ENCODE data around the gene C2orf81.

Gene C2orf81

DNA sequence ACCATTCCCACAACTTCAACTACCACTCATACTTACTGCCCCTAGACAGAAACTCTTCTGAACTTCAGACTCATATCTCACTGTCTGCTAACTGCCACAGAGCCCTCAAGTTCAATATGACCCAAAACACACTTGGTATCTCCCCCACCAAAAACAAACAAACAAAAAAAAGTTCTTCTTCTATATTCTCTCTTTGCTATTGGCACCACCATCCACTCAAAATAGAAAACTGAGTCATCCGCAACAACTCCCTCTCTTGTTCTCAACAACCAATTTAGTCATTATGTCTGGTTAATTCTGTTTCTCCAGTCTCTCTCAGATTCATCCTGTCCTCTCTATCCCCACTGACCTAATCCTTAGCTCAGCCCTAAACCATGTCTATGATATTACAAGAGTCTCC is 34.1 kb downstream of the C2orf81 start:
- TF ChIP-seq, protein P1, sequence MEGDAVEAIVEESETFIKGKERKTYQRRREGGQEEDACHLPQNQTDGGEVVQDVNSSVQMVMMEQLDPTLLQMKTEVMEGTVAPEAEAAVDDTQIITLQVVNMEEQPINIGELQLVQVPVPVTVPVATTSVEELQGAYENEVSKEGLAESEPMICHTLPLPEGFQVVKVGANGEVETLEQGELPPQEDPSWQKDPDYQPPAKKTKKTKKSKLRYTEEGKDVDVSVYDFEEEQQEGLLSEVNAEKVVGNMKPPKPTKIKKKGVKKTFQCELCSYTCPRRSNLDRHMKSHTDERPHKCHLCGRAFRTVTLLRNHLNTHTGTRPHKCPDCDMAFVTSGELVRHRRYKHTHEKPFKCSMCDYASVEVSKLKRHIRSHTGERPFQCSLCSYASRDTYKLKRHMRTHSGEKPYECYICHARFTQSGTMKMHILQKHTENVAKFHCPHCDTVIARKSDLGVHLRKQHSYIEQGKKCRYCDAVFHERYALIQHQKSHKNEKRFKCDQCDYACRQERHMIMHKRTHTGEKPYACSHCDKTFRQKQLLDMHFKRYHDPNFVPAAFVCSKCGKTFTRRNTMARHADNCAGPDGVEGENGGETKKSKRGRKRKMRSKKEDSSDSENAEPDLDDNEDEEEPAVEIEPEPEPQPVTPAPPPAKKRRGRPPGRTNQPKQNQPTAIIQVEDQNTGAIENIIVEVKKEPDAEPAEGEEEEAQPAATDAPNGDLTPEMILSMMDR (IDR thresholded peaks at IDR 0.05; ENCODE audit: control insufficient read depth, insufficient read depth, low read depth, low read length, missing control alignments) = no peak
- no peak for DNase-seq (ENCODE audit: low read depth)
- H3K4me3 ChIP-seq (ENCODE audit: control insufficient read depth, low read depth, low read length) = no peak overlapping the region

DNA sequence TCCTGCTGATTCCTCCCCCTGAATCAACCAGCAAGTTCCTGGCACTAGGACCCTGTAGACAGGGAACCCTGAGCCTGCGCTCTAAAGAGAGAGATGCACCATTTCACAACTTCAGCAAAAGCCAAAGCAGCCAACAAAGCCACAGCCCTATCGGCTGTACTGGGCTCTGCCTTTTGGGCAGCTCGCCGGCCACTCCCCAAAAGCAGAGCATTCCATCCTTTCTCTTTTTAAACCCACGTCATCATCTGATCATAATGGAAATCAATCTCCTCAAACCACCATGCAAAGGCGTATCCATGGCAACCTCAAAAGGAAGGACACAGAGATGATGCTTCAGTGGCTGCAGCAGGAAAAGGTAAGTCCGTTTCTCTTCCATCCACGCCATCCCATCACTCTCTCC is 36.0 kb downstream of the C2orf81 start:
- DNase-seq (ENCODE audit: low read depth) = no peak
- H3K4me3 ChIP-seq (ENCODE audit: control insufficient read depth, low read depth, low read length) = no peak overlapping the region
- TF ChIP-seq, protein P1 (IDR thresholded peaks at IDR 0.05; ENCODE audit: control insufficient read depth, insufficient read depth, low read depth, low read length, missing control alignments) = no peak

GRCh38 chr2:74384051-74384450 is 37.4 kb downstream of the C2orf81 start:
- TF ChIP-seq, protein P1 (IDR thresholded peaks at IDR 0.05; ENCODE audit: control insufficient read depth, insufficient read depth, low read depth, low read length, missing control alignments) = no peak
- DNase-seq (ENCODE audit: low read depth) = no peak
- no peak overlapping the region for H3K4me3 ChIP-seq (ENCODE audit: control insufficient read depth, low read depth, low read length)

DNA sequence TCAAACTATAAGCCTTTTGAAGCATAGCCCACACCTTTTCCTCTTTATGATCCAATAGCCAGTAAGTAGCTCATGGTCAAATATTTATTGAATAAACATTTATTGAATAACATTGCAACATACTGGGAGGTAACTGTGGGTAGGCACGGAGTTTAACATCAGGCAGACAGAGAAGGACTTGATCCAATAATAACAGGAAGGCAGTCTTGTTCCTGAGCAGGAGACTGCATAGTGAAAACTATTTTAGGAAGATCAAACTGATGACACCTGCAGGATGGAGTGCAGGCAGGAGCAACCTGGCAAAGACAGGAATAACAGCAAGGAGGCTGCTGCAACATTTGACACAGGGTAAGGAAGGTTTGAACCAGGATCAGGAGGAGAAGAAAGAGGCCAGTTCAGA is 38.2 kb downstream of the C2orf81 start:
- TF ChIP-seq, protein P1 (IDR thresholded peaks at IDR 0.05; ENCODE audit: control insufficient read depth, insufficient read depth, low read depth, low read length, missing control alignments) = no peak
- DNase-seq (ENCODE audit: low read depth) = peak; percentile 27
- no peak overlapping the region for H3K4me3 ChIP-seq (ENCODE audit: control insufficient read depth, low read depth, low read length)

DNA sequence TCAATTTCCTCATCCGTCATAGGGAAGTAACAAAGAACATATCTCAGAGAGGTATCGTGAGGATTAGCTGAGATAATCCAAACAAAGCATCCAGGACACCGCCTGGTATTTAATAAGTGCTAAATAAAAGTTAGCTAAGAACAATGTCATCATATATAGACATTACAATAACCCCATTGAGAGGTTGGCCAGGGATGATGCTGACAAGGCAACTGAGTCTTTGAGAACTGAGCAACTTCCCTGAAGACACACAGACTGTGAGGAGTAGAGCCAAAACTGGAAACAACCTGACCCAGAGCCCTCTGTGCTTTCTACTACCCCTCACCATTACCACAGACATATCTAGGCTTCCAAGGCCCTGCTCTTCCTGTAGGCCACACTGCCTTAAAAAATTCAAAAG is 39.7 kb downstream of the C2orf81 start:
- TF ChIP-seq, protein P1 (IDR thresholded peaks at IDR 0.05; ENCODE audit: control insufficient read depth, insufficient read depth, low read depth, low read length, missing control alignments) = no peak
- H3K4me3 ChIP-seq (ENCODE audit: control insufficient read depth, low read depth, low read length) = no peak overlapping the region
- no peak for DNase-seq (ENCODE audit: low read depth)

- TF ChIP-seq, protein P1 (IDR thresholded peaks at IDR 0.05; ENCODE audit: control insufficient read depth, insufficient read depth, low read depth, low read length, missing control alignments) = no peak
- peak; percentile 14 for DNase-seq (ENCODE audit: low read depth)
- peak within 1 kb of the TSS; percentile 40 for H3K4me3 ChIP-seq (ENCODE audit: control insufficient read depth, low read depth, low read length)
Observed at GRCh38 chr2:74379851-74380789, 41.3 kb downstream of the C2orf81 start, which contains the start of gene DCTN1. Gene DCTN1 (minus strand): TSS chr2:74380311. CDS start chr2:74380037, 274 bp downstream.
